HG02623 (cell line): ENCODE measurements around the gene CDK5RAP3.
"Not testable (repeated sequence)": the region's sequence is repeated elsewhere in the genome, so short reads cannot be mapped to it uniquely, and the experiment has no call there.

ENCODE experiments used
- ATAC-seq: cut with Tn5 transposase; IDR thresholded peaks from one replicate; pipeline ENCODE4 v1.9.1; 2021; ENCODE audit warnings: moderate library complexity; ENCODE audit not compliant: unreplicated experiment

CDK5RAP3 gene

GRCh38 chr17:47973541-47973940, 2.6 kb downstream of the CDK5RAP3 start:
- ATAC-seq, result no peak

DNA sequence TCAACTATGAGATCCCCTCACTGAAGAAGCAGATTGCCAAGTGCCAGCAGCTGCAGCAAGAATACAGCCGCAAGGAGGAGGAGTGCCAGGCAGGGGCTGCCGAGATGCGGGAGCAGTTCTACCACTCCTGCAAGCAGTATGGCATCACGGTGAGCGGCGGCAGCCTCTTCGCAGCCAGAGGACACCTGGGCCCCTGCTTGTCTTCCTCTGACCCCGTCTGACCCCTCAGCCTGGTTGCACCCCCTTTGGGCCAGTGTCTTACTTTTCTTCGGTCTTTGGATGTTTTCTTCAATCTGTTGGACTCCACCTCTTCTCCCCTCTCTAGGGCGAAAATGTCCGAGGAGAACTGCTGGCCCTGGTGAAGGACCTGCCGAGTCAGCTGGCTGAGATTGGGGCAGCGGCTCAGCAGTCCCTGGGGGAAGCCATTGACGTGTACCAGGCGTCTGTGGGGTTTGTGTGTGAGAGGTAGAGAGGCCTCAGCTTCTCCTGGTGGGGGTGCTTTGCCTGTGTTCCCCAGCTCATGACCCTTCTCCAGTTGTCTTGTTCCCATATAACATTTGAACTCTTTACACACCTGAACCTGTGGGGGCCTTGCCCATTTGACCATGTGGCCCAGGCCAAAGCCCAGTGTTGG, 4.4 kb downstream of the CDK5RAP3 start:
- ATAC-seq, result no peak

GRCh38 chr17:47975823-47976205, 4.9 kb downstream of the CDK5RAP3 start:
- ATAC-seq, result no peak

- ATAC-seq, result no peak
These were observed 7.4 kb downstream of the CDK5RAP3 start for GRCh38 chr17:47978324-47978723.

- no peak for ATAC-seq
These were observed 9.6 kb downstream of the CDK5RAP3 start for GRCh38 chr17:47980541-47980940.

GRCh38 chr17:47981462-47981861, 10.5 kb downstream of the CDK5RAP3 start:
- ATAC-seq, result no peak

DNA sequence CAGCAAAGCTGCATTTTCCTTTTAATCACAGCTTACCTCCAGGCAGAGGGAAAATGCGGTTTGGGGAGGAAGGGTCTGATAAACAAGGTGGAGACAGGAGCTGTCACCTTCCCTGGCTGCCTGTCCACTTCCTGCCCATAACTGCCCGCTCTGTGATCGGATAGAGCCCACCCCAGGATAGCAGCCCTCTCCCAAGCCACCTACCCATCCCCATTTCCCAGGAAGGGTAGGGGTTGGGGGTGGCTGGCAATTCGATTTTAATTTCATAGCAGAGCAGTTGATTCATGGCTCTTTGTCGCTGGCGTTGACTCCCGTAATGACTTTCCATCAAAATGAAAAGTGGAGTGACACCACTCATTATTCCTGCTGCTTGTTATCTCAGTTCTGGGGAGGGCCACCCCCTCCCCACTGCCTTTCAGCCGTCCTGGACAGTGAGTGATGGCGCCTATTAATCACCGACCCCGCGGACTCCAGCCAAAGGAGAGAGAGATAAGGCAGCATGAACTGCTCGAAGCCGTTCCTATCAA, 11.2 kb downstream of the CDK5RAP3 start:
- ATAC-seq, result no peak

GRCh38 chr17:47982645-47983390, 11.9 kb downstream of the CDK5RAP3 start:
- no peak for ATAC-seq

GRCh38 chr17:47983492-47984223, 12.7 kb downstream of the CDK5RAP3 start:
- no peak for ATAC-seq

DNA sequence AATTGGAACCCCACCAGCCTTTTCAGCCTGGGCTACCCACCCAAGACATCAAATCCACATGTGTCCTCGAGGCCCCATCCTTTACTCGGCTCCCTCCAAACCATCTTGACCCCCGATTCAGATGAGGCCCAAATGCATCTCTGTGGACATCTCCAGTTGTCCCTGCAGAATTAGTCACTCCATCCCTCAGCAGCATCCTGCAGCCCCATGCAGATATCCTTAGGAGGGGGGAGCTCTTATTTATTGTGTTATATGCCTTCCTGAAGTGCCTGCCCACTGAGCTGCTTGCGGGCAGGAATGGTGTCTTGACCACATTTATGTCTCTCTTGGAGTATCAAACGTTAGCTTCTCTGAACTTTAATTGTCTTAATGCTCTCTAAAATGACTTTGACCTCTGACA, 15.6 kb downstream of the CDK5RAP3 start:
- ATAC-seq, result no peak

DNA sequence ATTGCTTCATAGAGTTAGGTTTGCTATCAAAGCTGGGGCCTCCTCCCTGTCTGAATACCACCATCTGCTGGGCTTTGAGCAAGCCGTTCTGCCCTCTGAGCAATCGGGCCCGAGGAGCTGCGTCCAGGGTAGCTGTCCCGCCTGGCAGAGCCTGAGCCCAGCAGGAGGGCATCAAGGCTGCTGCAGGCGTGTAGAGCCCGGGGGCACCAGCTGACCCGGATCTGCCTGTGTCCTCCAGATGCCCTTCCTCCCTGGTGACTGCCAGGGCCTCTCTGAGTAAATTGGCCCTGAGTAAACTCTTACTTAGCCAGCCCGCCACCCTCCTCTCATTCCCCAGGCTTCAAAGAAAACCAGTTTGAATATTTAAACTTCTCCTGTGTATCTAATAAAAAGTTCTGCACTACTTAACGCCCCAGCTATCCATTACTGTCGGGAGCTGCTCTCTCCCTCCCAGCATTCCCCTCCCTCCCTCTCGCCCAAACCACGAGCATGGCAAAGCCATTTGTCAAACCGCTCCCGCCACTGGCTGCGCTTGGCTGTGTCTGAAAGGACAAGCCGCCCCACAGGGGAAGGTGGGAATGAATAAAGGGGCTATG, 16.4 kb downstream of the CDK5RAP3 start:
- ATAC-seq, result no peak

DNA sequence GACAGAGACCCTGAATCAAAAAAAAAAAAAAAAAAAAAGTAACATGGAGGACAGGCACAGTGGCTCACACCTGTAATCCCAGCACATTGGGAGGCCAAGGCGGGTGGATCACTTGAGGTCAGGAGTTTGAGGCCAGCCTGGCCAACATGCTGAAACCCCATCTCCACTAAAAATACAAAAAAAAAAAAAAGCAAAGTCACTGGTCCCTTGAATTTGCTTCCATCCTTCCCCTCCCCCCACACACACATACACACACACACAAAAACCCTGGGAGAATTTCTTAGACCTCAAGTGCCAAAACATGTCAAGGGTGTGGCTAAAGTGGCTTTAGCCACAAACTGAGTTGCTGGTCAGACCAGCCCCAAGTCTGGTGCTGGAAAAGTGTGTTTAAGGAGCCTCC, 17.5 kb downstream of the CDK5RAP3 start:
- ATAC-seq, result not testable (repeated sequence)

DNA sequence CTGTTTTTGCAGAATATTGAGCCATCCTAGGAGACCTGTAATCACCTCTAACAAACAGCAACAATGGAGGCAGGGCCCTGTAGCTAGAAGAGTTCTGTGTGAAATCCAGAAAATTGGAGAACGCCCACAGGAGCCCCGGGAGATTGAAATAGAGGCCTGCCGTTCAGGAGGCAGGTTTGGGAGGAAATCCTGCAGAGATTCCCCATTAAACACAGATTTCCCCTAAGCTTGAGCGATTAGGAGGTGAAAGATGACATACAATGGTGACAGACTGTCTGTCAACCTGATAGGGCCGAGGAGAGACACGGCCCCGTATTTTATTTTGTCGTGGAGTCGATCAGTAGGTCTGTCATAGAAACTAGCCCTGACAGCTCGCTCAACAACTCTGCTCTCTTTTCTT, 18.2 kb downstream of the CDK5RAP3 start:
- no peak for ATAC-seq

GRCh38 chr17:47989700-47990099, 18.8 kb downstream of the CDK5RAP3 start:
- ATAC-seq, result no peak

DNA sequence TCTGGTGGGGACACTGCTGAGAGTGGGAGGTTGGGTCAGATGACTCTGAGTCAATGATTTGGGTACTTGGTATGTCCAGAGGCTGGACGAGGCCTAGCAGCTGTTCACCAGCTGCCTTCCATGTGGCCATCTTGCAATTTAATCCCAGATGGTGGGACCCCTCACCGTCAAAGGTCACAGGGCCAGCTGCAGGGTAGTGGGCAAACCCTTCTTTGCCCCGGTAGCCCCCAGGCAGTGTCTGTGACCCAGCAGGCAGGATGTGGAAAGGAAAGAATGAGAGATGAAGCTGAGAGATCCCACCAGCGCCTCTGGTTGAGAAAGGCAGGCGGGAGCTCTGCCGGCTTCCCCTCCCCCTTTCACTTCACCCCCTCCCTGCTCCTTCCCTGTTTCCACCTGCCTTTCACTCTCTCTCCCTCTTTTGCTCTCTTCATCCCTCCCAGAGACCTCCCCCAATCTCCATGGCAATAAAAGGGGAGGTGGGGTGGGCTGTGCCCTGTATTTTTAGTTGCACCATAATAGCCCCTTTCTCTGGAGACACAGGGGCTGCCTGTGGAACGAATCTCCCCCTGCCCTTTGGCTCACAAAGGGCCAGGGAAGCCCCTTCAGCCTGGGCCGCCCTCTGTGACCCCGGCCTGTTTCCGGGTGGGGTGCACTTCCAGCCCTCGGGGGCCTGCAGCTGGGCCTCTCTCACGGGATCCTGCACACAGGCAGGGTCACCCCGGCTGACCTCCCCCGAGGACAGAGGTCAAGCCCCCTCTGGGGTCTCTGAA, 20.2 kb downstream of the CDK5RAP3 start:
- ATAC-seq, result no peak

GRCh38 chr17:47992216-47992615, 21.3 kb downstream of the CDK5RAP3 start:
- no peak for ATAC-seq

DNA sequence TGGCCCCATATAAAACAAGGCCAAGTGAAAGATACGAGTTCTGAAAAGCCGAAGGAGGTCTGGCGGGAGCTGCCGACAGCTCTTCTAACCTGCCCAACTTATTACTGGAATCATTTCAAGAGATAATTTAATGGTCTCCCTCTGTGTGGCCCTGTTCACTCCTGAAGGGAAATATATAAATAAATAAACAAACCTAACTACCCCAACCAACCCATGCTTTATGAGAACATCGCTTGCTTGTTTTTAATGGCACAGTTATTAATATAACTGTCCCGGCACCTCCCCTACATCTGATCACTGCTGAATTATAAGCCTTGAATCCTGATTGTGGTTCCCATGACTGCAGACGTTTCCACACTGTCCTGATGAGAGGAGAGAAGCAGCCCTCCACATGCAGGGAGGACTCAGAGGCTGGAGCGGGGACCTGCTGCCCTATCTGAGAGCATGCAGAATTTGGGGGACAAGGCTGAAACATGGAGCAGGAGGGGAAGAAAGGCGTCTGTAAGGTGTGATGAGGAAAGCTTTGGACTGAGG, 22.2 kb downstream of the CDK5RAP3 start:
- no peak for ATAC-seq

- no peak for ATAC-seq
These were observed 23.1 kb downstream of the CDK5RAP3 start for GRCh38 chr17:47993964-47994363.

- no peak for ATAC-seq
These were observed 23.8 kb downstream of the CDK5RAP3 start for GRCh38 chr17:47994724-47995123.

- ATAC-seq, result no peak
These were observed 24.5 kb downstream of the CDK5RAP3 start for GRCh38 chr17:47995241-47995935.
